ENCODE results near the gene MEX3A. TPM values are rescaled to one million over a fixed set of nuclear protein-coding genes. Genes with fewer than 3 reads are reported as not detected.

The MEX3A gene
- total and polyA plus RNA-seq, 2 of the 8 experiments (the other 6 are each of a cell fraction or from before 2014, with no cell fraction given), result 34.1 to 52.4 TPM

- no peak for TF ChIP-seq CBX8 (IDR thresholded peaks at IDR 0.05; ENCODE audit: borderline replicate concordance, low read depth, low read length)
- no peak for TF ChIP-seq POU5F1 (IDR thresholded peaks at IDR 0.05; ENCODE audit: low read depth, low read length)
- TF ChIP-seq ATF2 (IDR thresholded peaks at IDR 0.05; ENCODE audit: low read length), result no peak
Observed at GRCh38 chr1:156073740-156074139, 8.5 kb downstream of the MEX3A start (continued).

Data from H1 (cell line).